ENCODE data around the gene MEGF11.
"Not testable (repeated sequence)": the region's sequence is repeated elsewhere in the genome, so short reads cannot be mapped to it uniquely, and the experiment has no call there.

The MEGF11 gene

DNA sequence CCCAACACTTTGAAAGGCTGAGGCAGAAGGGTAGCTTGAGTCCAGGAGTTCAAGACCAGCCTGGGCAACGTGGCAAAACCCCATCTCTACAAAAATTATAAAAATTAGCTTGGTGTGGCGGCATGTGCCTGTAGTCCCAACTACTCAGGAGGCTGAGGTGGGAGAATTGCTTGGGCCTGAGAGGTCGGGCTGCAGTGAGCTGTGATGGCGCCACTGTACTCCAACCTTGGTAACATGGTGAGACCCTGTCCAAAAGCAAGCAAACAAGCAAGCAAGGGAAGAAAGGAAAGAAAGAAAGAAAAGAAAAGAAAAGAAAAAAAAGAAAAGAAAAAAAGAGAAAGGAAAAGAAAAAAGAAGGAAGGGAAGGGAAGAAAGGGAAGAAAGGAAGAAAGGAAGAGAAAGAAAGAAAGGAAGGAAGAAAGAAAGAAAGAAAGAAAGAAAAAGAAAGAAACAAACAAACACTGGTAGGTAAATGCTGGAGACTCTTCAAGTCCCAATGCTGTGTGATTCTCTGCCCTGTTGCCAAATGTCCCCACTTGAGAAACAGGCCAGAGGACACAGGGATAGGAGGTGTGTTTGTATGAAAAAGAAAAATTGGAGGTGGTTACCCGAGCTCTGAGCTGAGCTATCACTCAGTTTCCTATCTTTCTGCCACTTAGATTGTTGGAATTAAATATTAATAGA, 263.1 kb downstream of the MEGF11 start:
- no peak for FAIRE-seq

DNA sequence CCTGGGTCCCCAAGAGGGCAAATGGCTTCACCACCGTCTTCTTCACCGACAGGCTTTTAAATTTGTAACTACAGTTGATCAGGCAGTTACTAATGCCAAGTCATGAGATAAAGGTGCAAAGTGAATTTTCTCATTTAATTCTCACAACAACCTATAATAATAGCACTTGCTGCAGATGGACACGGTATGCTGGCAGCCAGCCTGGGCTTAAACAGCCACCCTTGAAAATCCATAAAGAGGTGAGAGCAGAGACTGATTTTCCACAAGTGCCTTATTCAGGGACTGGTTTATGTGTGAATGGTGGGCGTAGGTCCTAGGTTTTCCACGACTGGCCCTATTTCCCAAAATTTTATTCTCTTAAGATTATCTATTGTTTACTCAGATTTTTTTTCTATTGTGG, 266.4 kb downstream of the MEGF11 start:
- FAIRE-seq: no peak

- FAIRE-seq: no peak
These were observed 267.1 kb downstream of the MEGF11 start for GRCh38 chr15:65986416-65986815.

DNA sequence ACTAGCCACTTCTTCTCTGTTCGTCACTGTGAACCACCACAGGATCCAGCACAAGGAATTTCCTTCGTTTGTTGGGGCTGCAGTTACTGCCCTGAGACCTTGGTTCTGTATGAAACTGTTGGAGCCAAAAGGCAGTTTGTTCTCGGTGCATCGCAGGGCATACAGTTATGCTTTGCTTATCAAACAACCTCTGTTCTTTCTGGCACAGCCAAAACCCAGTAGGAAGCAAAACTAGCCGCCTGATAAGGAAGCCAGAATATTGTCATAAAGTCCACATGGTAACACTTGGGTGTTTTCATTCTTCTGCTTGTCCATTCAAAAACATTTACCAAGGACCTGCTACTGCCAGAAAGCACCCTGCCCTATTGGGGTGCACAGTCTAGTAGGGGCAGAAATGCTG, 268.2 kb downstream of the MEGF11 start:
- FAIRE-seq: no peak

- no peak for FAIRE-seq
These were observed 270.8 kb downstream of the MEGF11 start for GRCh38 chr15:65982627-65983322.

DNA sequence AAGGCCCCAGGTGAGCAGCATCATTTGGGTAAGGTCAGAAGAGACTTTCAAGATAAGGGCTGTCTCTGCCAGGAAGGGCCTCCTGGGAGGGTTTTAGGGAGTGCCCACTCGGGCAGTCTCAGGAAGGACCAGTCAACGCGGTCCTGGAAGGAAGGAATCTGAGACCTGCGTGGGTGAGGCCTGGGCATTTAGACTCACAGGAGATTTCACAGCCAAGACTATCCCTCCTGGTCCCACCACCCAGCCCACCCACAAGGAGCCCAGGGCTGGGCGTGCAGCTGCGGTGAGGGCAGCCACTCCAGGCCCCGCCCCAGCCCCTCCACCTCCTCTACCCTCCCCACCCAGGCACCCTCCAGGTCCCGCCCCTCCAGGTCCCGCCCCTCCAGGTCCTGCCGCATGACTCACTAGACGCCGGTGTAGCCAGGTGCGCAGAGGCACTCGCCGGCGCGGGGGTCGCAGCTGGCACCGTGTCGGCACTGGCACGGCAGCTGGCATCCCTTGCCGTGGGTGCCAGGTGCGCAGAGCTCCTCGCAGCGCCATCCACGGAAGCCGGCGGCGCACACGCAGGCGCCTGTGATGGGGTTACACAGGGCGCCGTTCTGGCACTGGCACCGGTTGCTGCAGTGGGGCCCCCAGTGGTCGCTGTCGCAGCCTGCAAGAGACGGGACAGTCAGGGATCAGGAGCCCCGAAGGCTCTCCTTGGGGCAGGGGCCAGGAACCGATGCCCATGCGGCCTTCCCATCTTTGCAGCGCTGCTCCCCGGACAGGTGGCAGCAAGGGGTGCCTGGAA, 271.5 kb downstream of the MEGF11 start:
- FAIRE-seq: no peak

DNA sequence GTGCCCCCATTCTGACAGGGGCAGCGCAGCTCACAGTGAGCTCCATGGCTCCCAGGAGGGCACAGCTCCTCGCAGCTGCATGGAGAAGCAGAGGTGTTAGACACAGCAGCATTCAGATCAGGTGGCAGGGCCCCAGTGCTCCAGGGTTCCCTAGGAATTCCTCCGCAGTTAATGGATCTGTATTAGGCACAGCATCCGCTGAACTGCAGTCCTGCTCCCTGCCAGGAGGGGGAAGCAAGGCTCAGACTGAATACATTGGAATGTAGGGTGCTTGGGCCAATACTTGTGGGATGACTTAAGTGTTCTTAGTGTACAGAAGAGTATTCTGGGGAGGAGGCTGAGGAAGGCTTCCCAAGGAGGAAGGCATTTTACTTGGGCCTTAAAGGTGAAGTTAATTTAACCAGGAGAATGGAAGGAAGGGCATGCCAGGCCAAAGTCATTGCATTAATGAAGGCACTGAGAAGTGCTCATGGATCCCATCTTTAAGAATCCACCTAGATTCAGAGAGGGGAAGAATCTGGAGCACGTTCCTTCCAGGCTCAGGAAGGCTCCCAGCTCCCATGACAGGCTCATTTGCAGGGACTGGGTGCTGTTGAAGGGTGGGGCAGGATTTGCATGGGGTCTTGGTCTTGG, 272.6 kb downstream of the MEGF11 start:
- FAIRE-seq: peak; percentile 27

DNA sequence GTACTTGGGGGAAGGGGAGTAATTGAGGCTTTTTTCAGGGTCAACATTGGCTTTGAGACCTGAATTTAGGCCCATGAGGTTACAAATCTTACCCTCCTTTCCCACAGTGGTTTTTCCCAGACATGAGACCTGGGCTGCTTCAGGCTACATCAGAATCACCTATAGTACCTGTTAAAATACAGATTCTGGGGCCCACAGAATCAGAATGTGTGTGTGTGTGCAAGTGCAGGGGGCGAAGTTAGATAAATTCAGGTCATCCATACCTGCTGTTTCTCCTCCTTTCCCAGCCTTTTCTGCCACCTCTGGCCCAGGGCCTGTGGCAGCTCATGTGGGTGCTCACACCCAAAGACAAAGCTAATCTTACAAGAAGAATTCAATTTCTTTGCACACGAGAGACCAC, 273.7 kb downstream of the MEGF11 start:
- no peak for FAIRE-seq

- FAIRE-seq: no peak
These were observed 274.2 kb downstream of the MEGF11 start for GRCh38 chr15:65979316-65979715.

GRCh38 chr15:65978110-65978509, 275.4 kb downstream of the MEGF11 start:
- FAIRE-seq: no peak

- not testable (repeated sequence) for FAIRE-seq
These were observed 277.4 kb downstream of the MEGF11 start for GRCh38 chr15:65976196-65976595.

DNA sequence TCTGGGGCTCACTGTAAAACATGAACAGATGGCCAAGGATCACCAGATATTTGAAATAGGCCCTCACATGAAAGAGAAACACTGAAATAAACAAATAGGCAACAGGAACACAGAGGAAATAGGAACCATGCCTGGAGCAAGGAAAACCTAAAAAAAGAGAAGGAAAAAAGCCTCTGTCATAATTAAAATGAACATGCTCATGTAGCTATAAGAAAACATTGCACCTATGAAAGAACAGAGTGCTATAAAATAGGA, 281.9 kb downstream of the MEGF11 start:
- no peak for FAIRE-seq

GRCh38 chr15:65970937-65971740, 282.4 kb downstream of the MEGF11 start:
- no peak for FAIRE-seq

DNA sequence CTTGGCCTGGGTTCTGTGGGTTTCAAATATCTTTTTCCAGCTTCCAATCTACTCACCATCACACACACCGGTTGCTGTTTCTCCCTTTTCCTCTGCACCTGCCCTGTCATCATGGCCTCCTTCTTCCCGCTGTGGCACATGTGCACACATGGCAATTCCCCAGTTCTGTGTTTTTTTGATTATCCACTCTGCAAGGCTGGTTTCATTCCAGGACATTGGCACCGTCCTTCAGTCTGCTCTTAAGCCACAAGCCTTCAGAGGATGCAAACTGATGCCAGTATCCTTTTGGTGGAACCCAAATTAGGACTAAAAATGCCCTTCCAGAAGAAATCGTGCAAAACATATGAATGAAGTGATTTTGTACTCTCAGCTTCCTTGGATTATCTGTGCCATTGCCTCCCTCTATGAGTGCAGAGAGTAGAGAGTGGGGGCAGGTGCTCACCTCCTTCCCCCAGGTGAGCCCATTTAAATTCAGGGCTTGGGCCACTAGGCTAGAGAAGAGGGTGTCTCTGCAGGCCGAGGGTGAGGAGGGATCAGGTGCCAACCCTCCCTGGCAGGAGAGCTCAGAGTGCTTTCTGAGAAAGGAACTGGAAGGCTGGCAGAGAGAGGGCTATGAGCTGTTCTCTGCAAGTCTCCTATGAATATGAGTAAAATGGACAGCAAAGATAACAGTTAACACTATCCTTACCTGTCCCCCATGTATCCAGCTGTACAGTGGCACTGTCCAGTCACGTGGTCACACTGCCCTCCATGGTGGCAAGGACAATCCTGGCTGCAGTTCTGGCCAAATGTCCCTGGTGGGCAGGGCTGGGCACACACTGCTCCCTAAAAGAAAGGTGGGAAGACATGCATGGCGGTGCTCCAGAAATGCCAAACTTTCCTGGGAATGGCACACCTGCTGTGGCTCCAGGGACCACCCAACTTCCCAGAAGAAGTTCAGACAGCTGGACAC, 283.4 kb downstream of the MEGF11 start:
- FAIRE-seq: no peak

DNA sequence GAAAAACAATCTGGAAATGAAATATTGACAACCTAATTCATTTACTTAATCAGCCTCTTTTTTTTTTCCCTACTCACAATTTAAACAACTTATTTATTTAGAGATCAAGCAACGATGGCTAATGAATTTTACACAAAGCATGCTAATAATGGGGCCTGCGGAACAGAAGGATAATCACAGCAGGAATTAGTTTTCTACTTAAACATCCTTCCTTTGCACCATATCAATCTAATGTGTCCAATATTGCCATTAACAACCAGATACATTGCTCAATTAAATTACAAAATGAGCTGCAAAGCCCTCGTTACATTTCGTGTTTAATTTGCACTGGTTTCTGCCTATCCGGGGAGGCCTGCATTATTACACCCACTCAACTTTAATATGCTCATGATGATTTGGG, 285.0 kb downstream of the MEGF11 start:
- FAIRE-seq: no peak

GRCh38 chr15:65964792-65965433, 288.6 kb downstream of the MEGF11 start:
- FAIRE-seq: no peak

DNA sequence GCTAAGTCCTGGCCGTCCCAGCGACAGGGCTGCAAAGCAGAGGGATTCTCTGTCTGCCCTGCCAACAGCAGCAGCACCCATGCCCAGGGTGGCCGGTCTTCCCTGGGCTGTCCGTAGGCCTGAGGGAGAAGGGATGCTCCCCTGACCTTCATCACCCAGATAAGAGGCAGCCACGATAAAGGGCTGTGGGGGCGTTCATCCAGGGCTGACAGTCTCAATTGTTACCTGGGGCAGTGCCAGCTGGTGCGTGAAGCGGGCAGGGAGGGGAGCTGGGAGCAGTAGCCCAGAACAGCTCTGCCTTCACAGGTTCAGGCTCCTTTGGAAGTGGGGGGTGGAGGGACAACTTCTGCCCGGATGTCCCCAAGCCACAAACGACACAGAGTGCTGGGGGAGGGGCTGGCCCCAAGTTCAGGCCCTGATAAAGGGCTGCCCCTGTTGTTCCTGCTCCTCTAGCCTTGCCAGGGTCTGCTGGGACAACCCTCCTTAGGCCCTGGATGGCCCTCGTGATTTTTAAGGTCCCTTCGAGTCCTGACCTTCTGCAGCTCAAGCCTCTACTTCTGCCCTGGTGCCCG, 289.6 kb downstream of the MEGF11 start:
- no peak for FAIRE-seq

DNA sequence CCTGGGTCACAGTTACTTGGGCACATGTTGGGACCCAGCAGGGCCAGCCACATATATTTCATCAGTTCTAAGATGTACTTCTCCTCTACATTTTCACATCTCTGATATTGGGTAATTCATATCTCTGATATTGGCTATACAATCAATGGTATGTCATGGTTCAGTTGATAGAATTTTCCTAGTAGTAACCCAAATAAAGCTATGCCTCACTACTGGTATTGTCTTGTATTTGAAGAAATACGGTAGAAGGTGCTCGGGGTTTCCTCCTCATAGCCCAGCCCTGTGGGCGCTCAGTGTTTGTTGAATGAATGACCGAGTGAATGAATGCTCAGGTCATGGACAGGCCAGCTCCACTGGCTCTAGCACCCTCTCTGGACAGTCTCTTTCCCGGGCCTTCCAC, 290.2 kb downstream of the MEGF11 start:
- FAIRE-seq: no peak

- FAIRE-seq: no peak
These were observed 291.4 kb downstream of the MEGF11 start for GRCh38 chr15:65962187-65962586.

DNA sequence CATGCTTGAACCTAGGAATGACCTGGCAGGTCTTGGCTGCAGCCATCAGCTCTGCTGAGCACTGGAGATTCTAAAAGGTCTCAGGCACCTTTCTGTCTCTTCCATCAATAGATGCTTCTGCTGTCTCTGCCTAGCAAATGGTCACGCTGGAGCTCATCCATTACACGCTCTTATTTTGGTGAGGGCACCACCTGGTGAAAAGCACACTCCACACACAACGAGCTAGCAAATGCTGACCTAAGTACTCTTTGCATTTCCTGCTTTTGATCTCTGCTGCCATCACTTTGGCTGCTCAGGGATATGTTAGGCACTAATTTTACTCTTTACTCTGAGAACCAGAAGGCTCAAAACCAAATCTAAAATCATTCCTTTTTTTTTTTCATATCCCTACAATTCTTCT, 293.0 kb downstream of the MEGF11 start:
- no peak for FAIRE-seq

- no peak for FAIRE-seq
These were observed 294.7 kb downstream of the MEGF11 start for GRCh38 chr15:65958835-65959234.

All from G401.6 (cell line).